Liver (tissue), 9 donors: ENCODE results near the gene LEMD1. TPM values are rescaled to one million over a fixed set of nuclear protein-coding genes. Genes with fewer than 3 reads are reported as not detected.
A peak's percentile ranks its signal among the peaks of the same experiment; 100 is the strongest.

Experiments used
- DNase-seq: peaks from one replicate; pipeline ENCODE4 v3.0.0-alpha.2; 2017; ENCODE audit warnings: low spot score
- H3K27ac ChIP-seq, 2 donors: one replicate each; pipeline ENCODE4 v1.7.0; 2013; ENCODE audit warnings: inconsistent platforms in 2 of 2, low read length in 2 of 2, control low read depth in 1 of 2, low read depth in 1 of 2, mild to moderate bottlenecking in 1 of 2
- H3K27me3 ChIP-seq, 4 donors: one replicate each; pipeline versions ENCODE4 v1.6.1 to v1.7.0; 2013; ENCODE audit warnings: low read length in 3 of 4, inconsistent platforms in 1 of 4, mild to moderate bottlenecking in 1 of 4, moderate library complexity in 1 of 4; ENCODE audit not compliant: control insufficient read depth in 4 of 4, insufficient read depth in 4 of 4
- H3K36me3 ChIP-seq, 4 donors: one replicate each; pipeline versions ENCODE4 v1.6.1 to v1.7.0; 2013; ENCODE audit warnings: low read length in 3 of 4, mild to moderate bottlenecking in 3 of 4, low read depth in 1 of 4, moderate library complexity in 1 of 4; ENCODE audit not compliant: control insufficient read depth in 4 of 4, insufficient read depth in 3 of 4
- H3K4me1 ChIP-seq, 4 donors: one replicate each; pipeline versions ENCODE4 v1.6.1 to v1.7.0; 2013; ENCODE audit warnings: low read length in 3 of 4, mild to moderate bottlenecking in 3 of 4, moderate library complexity in 1 of 4; ENCODE audit not compliant: control insufficient read depth in 4 of 4, insufficient read depth in 4 of 4
- H3K4me3 ChIP-seq, 3 donors: one replicate each; pipeline versions ENCODE4 v1.6.1 to v1.7.0; 2013; ENCODE audit warnings: low read length in 3 of 3, control low read depth in 1 of 3, low read depth in 1 of 3, mild to moderate bottlenecking in 1 of 3
- H3K9ac ChIP-seq, 2 donors: one replicate each; pipeline ENCODE4 v1.7.0; 2013; ENCODE audit warnings: low read length in 2 of 2, mild to moderate bottlenecking in 2 of 2, moderate library complexity in 2 of 2, control low read depth in 1 of 2, low read depth in 1 of 2
- H3K9me3 ChIP-seq, 4 donors: one replicate each; pipeline versions ENCODE4 v1.6.1 to v1.7.0; 2013; ENCODE audit warnings: low read length in 3 of 4; ENCODE audit not compliant: control insufficient read depth in 4 of 4
- ATF3 ChIP-seq: IDR thresholded peaks from 2 replicates; pipeline ENCODE4 v1.6.1; 2016; ENCODE audit warnings: antibody characterized with exemption
- CTCF ChIP-seq: fragments of 150-350 bp; IDR thresholded peaks from 2 replicates; pipeline ENCODE4 v1.5.1; 2017; ENCODE audit warnings: improper control_type of control experiment, low read depth, low read length; ENCODE audit not compliant: missing input control
- EGR1 ChIP-seq, 2 donors: IDR thresholded peaks; 2 replicates each; pipeline ENCODE4 v1.6.1; 2016 to 2018; ENCODE audit warnings: antibody characterized with exemption in 2 of 2, low read depth in 2 of 2
- FOXA1 ChIP-seq: IDR thresholded peaks from 2 replicates; pipeline ENCODE4 v1.6.1; 2016; ENCODE audit warnings: antibody characterized with exemption
- FOXA2 ChIP-seq: IDR thresholded peaks from 2 replicates; pipeline ENCODE4 v1.6.1; 2016; ENCODE audit warnings: antibody characterized with exemption
- GABPA ChIP-seq, 2 donors: IDR thresholded peaks in 1 of 2; conservative IDR thresholded peaks in 1 of 2; 2 replicates each; pipeline ENCODE4 v1.6.1; 2016; ENCODE audit warnings: antibody characterized with exemption in 2 of 2, mild to moderate bottlenecking in 1 of 2, moderate library complexity in 1 of 2
- HNF4A ChIP-seq, 2 donors: conservative IDR thresholded peaks; 2 replicates each; pipeline ENCODE4 v1.6.1; 2016; ENCODE audit warnings: antibody characterized with exemption in 2 of 2, mild to moderate bottlenecking in 2 of 2
- HNF4G ChIP-seq: IDR thresholded peaks from 2 replicates; pipeline ENCODE4 v1.6.1; 2016; ENCODE audit warnings: antibody characterized with exemption
- JUND ChIP-seq, 2 donors: IDR thresholded peaks; 2 replicates each; pipeline ENCODE4 v1.6.1; 2016; ENCODE audit warnings: antibody characterized with exemption in 2 of 2
- MAX ChIP-seq: IDR thresholded peaks from 2 replicates; pipeline ENCODE4 v1.6.1; 2016; ENCODE audit warnings: antibody characterized with exemption
- NR2F2 ChIP-seq: IDR thresholded peaks from 2 replicates; pipeline ENCODE4 v1.6.1; 2016; ENCODE audit warnings: antibody characterized with exemption
- RAD21 ChIP-seq, 2 donors: IDR thresholded peaks; 2 replicates each; pipeline ENCODE4 v1.6.1; 2016; ENCODE audit warnings: antibody characterized with exemption in 2 of 2, mild to moderate bottlenecking in 2 of 2
- REST ChIP-seq: IDR thresholded peaks from 2 replicates; pipeline ENCODE4 v1.6.1; 2016; ENCODE audit warnings: antibody characterized with exemption, mild to moderate bottlenecking
- RXRA ChIP-seq, 2 donors: IDR thresholded peaks; 2 replicates each; pipeline ENCODE4 v1.6.1; 2017 to 2018; ENCODE audit warnings: antibody characterized with exemption in 2 of 2, mild to moderate bottlenecking in 1 of 2
- SP1 ChIP-seq: IDR thresholded peaks from 2 replicates; pipeline ENCODE4 v1.6.1; 2018; ENCODE audit warnings: antibody characterized with exemption, mild to moderate bottlenecking
- TAF1 ChIP-seq: conservative IDR thresholded peaks from 2 replicates; pipeline ENCODE4 v1.6.1; 2016; ENCODE audit warnings: antibody characterized with exemption, mild to moderate bottlenecking
- YY1 ChIP-seq: IDR thresholded peaks from 2 replicates; pipeline ENCODE4 v1.6.1; 2016; ENCODE audit warnings: antibody characterized with exemption, mild to moderate bottlenecking
- ZBTB33 ChIP-seq: IDR thresholded peaks from 2 replicates; pipeline ENCODE4 v1.6.1; 2016; ENCODE audit warnings: antibody characterized with exemption
- WGBS: extraction: QIAGEN DNeasy Blood & Tissue Kit; methylation state at CpG from one replicate; pipeline ENCODE4 v1.1.7; 2013; 5-methylcytosine and 5-hydroxymethylcytosine counted together
- polyA plus RNA-seq, 2 donors: library from polyadenylated mRNA; stranded (reverse) in 1 of 2; unstranded in 1 of 2; fragments of 200-250 nt in 1 of 2; fragments of >200 nt in 1 of 2; fragmentation: Nextera tagmentation in 1 of 2; extraction: Ambion mirVana in 1 of 2; gene quantifications; one replicate each; pipeline versions ENCODE4 v1.2.1 to v1.2.3, GENCODE V29; 2013 to 2015
- total RNA-seq, 2 donors: library from RNA; depleted of rRNA; stranded (reverse); fragments of >200 nt; gene quantifications; one replicate each; pipeline ENCODE4 v1.2.3, GENCODE V29; 2014
- donor health status: healthy.
- donor health status: healthy.
- donor health status: healthy.
- donor health status: healthy.
- donor health status: healthy.

The LEMD1 gene
- total and polyA plus RNA-seq, 4 donors, result not detected

GRCh38 chr1:205429762-205430695 is 8.2 kb upstream of the LEMD1 start:
- TF ChIP-seq ATF3, result no peak
- TF ChIP-seq MAX, result no peak
- no peak for TF ChIP-seq YY1
- no peak for TF ChIP-seq RAD21 (IDR thresholded peaks at IDR 0.05)
- no peak for TF ChIP-seq FOXA2
- TF ChIP-seq RXRA (IDR thresholded peaks at IDR 0.05), result no peak
- TF ChIP-seq HNF4G, result no peak
- no peak for TF ChIP-seq NR2F2
- no peak for TF ChIP-seq GABPA (IDR thresholded peaks at IDR 0.05 in 1 of 2, conservative IDR thresholded peaks at IDR 0.05 in 1 of 2)
- TF ChIP-seq HNF4A (conservative IDR thresholded peaks at IDR 0.05), result no peak
- no peak for TF ChIP-seq JUND (IDR thresholded peaks at IDR 0.05)
- no peak for TF ChIP-seq ZBTB33
- no peak for TF ChIP-seq TAF1
- TF ChIP-seq REST, result no peak
- TF ChIP-seq SP1, result no peak
- TF ChIP-seq CTCF, result no peak
- TF ChIP-seq EGR1 (IDR thresholded peaks at IDR 0.05; ENCODE audit: low read depth in 2 of 2), result no peak
- no peak for TF ChIP-seq FOXA1
- peaks cover 0 to 4% (median 3%) of the 10 kb centered on the region in 4 donors for H3K27me3 ChIP-seq
- no peak overlapping the region for H3K27ac ChIP-seq
- DNase-seq, result no peak
- no peak overlapping the region for H3K9ac ChIP-seq
- WGBS, result 57% methylated on average over 29 of the region's 29 CpGs
- no peaks in the 10 kb centered on the region for H3K9me3 ChIP-seq
- peak overlapping the region in 2 of 3 donors; percentile 21 to 47 for H3K4me3 ChIP-seq
- H3K4me1 ChIP-seq, result peaks cover 0 to 9% (median 5%) of the 10 kb centered on the region in 4 donors
- H3K36me3 ChIP-seq, result no peaks in the 10 kb centered on the region
